Cardiac fibroblast (primary cell): ENCODE results near the gene JAG1.
A peak's percentile ranks its signal among the peaks of the same experiment; 100 is the strongest.

Experiments
- DNase-seq, 2 donors: peaks; one replicate each; pipeline versions ENCODE4 v3.0.0 to v3.0.0-alpha.2; 2010; ENCODE audit warnings: low read depth in 2 of 2
- H3K4me3 ChIP-seq, 2 donors: replicated peaks in 1 of 2; 1 replicate in 1 of 2; 2 replicates in 1 of 2; pipeline ENCODE4 v1.5.1; 2011; ENCODE audit warnings: low read depth in 2 of 2, low read length in 2 of 2, mild to moderate bottlenecking in 2 of 2, moderate library complexity in 1 of 2
- CTCF ChIP-seq: IDR thresholded peaks from one replicate; pipeline ENCODE4 v1.5.1; 2011; ENCODE audit warnings: low read depth, mild to moderate bottlenecking, low read length, inconsistent platforms

The JAG1 gene

DNA sequence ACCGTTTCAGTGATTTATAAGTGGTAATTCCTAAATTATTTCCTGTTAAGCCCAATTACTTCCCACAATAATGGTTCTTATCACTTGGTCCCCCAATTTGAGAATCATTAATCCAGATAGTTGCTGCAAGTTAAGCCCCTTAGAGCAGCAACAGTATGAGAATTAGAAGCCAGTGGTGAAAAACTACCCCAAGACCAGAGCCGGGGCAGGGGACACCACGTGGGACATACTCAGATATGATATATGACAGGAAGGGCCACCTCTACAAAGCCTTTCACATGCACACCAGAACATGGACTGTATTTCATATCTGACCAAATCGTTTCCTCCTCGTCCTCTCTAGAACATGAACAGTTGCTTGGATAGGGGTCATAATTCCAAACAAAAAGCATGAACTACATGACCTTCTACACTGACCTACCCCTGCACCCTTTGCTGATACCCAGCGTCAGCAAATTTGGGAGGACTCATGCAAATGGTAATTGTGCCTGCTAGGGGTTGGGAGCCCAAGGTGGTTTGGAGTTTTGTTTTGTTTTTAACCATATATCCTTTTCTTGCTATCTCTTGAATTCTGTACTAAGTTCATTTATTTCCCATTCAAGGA is 3.9 kb downstream of the JAG1 start:
- peak overlapping the region in 1 of 2 donors; percentile 81 for H3K4me3 ChIP-seq
- no peak for TF ChIP-seq CTCF
- no peak for DNase-seq

GRCh38 chr20:10668677-10669368 is 5.0 kb downstream of the JAG1 start:
- no peak overlapping the region for H3K4me3 ChIP-seq
- TF ChIP-seq CTCF: no peak

GRCh38 chr20:10667560-10668167 is 6.1 kb downstream of the JAG1 start:
- H3K4me3 ChIP-seq: no peak overlapping the region
- no peak for DNase-seq
- no peak for TF ChIP-seq CTCF

More at GRCh38 chr20:10668677-10669368, 5.0 kb downstream of the JAG1 start:
- no peak for DNase-seq

DNA sequence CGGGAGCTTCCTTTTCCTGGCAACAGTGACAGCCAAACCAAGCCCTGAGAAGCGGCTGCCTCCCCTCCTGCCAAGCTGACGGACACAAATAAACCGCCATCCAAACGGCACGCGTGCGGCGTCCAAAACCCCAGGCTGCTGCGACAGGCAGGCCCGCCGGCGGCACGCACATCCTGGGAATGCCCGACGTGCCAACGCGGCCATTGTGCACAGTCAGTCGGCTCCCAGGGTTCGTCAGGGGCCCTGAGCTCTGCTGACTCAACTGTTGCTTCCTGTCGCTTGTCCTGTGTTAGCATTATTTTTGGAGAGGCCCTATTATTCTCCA is 6.8 kb downstream of the JAG1 start:
- DNase-seq: peak in 1 of 2 donors; percentile 53
- TF ChIP-seq CTCF: no peak
- H3K4me3 ChIP-seq: no peak overlapping the region

DNA sequence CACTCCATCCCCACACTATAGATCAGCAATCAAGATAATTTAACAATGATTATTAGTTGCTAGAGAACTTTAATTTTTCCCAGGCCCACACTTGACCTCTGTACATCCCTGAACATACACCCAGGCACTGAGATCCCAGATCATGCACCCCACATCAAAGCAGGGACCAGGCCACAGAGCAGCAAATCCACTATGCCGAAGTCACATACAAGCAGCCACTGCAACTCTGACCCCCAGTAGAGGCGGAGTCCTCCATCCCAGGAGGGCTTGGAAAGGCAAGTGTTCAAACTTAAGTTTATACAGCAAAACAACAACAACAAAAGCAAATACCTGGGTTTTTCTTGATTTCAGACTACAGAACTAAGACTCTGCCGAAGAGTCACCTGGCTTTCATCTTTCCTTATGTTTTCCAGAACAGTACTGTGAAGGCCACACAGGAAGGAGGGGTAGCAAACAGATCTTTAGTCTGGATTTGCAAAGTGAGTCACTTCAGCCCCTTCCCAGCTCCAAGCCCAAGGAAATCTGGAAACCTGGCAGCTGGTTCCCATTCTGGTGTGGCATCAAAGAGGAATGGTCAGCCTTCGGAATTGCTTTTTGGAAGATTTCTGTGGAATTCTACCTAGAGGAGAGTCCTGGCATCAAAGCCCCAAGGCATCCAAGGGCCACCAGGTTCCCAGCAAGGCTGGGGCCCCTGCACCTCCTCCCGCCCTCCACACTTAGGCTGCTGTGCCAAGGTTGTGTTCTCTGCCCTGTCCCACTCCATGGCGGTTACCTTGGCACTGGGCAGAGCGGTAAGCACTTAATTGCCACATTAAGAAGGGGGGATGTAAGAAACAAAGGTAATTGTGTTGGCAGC is 7.3 kb downstream of the JAG1 start:
- H3K4me3 ChIP-seq: no peak overlapping the region
- no peak for TF ChIP-seq CTCF
- no peak for DNase-seq

- DNase-seq: peak; percentile 45 to 65
- no peak overlapping the region for H3K4me3 ChIP-seq
- no peak for TF ChIP-seq CTCF
Measured at GRCh38 chr20:10665791-10666190, 8.0 kb downstream of the JAG1 start.
